Effector memory CD4-positive, alpha-beta T cell (primary cell): Measurements from ENCODE around the gene ALS2.

Source experiments
- DNase-seq, 3 donors: peaks; one replicate each; pipeline ENCODE4 v3.0.0-alpha.2; 2020
- H3K27ac ChIP-seq: 2 replicates; pipeline ENCODE4 v1.7.0; 2013; ENCODE audit warnings: mild to moderate bottlenecking, low read length, moderate library complexity; ENCODE audit not compliant: insufficient read depth, poor library complexity, severe bottlenecking
- H3K27me3 ChIP-seq: replicated peaks from 2 replicates; pipeline ENCODE4 v1.7.0; 2013; ENCODE audit warnings: mild to moderate bottlenecking, low read length; ENCODE audit not compliant: insufficient read depth, control insufficient read depth, poor library complexity, severe bottlenecking
- H3K36me3 ChIP-seq: 2 replicates; pipeline ENCODE4 v1.7.0; 2013; ENCODE audit warnings: mild to moderate bottlenecking, low read length, moderate library complexity; ENCODE audit not compliant: control insufficient read depth, insufficient read depth
- H3K4me1 ChIP-seq: 2 replicates; pipeline ENCODE4 v1.7.0; 2013; ENCODE audit warnings: low read length, mild to moderate bottlenecking; ENCODE audit not compliant: control insufficient read depth, insufficient read depth, poor library complexity, severe bottlenecking
- H3K4me3 ChIP-seq: 2 replicates; pipeline ENCODE4 v1.7.0; 2013; ENCODE audit warnings: low read length, low read depth, mild to moderate bottlenecking; ENCODE audit not compliant: insufficient read depth, poor library complexity, severe bottlenecking
- H3K9me3 ChIP-seq: 2 replicates; pipeline ENCODE4 v1.7.0; 2013; ENCODE audit warnings: mild to moderate bottlenecking, low read length, moderate library complexity; ENCODE audit not compliant: control insufficient read depth

The ALS2 gene

DNA sequence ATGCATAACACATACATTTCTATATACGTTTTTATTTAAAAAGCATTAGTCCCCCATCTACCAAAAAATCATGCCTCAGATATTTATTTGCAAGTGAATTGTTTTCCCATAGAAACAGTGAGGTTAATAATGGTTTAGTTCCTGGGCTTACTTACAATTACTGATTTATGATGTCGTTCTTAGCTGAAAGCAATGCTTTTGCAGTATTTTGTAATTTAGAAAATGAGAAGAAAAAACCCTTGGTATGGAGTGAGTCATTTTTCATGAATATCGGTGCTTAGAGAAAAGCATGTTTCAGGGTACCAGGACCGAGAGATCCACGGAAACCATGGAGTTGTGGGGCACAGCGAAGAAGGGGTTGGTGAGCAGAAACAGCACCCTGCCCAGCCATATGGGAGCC is 13.6 kb upstream of the ALS2 start:
- Histone ChIP-seq H3K36me3 (no peaks in the 10 kb centered on the region), H3K4me3 (no peak overlapping the region), H3K9me3 (no peaks in the 10 kb centered on the region), H3K27me3 (no peaks in the 10 kb centered on the region), H3K27ac (no peak overlapping the region), H3K4me1 (no peaks in the 10 kb centered on the region)
- no peak for DNase-seq

- Histone ChIP-seq H3K4me1 (no peaks in the 10 kb centered on the region), H3K27me3 (no peaks in the 10 kb centered on the region), H3K9me3 (no peaks in the 10 kb centered on the region), H3K27ac (no peak overlapping the region), H3K4me3 (no peak overlapping the region), H3K36me3 (no peaks in the 10 kb centered on the region)
- DNase-seq, result no peak
Measured at GRCh38 chr2:201793631-201794030, 12.9 kb upstream of the ALS2 start.

DNA sequence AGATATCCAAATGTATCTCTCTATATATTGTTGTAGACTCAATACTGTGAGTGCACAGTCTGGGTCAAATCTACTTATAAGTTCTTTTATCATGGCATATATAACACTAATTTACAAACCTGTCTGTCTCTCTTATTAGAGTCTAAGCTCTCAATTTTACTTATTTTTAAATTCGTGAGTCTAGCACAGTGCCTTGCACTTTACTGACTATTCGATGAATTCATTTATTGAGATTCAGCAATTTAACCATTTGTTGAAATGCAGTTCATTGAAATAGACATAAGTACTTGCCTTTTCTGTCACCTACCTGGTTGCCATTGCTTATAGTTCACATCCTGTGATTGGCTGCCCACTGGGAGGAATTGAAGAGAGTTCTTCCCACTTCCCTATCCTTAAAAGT is 10.3 kb upstream of the ALS2 start:
- Histone ChIP-seq H3K36me3 (no peaks in the 10 kb centered on the region), H3K4me3 (no peak overlapping the region), H3K4me1 (no peaks in the 10 kb centered on the region), H3K27me3 (no peaks in the 10 kb centered on the region), H3K9me3 (no peaks in the 10 kb centered on the region), H3K27ac (no peak overlapping the region)
- DNase-seq, result no peak

DNA sequence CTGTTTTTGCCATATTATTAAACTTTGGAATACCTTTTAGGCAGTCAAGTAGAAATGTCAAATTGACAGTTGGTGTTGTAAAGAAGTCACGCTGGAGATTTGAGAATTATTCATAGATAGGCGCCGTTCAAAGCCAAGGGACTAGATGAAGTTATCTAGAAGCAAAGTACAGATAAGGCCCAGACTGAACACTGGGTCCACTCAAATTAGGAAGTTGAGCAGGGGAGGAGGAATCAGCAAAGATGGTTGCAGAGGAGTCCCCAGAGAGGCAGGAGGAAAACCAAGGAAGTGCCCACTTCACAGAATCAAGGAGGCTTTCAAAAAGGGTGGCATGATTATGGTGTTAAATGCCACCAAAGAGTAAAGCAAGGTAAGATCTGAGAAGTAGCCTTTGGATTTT is 9.6 kb upstream of the ALS2 start:
- no peak for DNase-seq
- Histone ChIP-seq H3K36me3 (no peaks in the 10 kb centered on the region), H3K27ac (no peak overlapping the region), H3K9me3 (no peaks in the 10 kb centered on the region), H3K4me3 (no peak overlapping the region), H3K27me3 (no peaks in the 10 kb centered on the region), H3K4me1 (no peaks in the 10 kb centered on the region)

DNA sequence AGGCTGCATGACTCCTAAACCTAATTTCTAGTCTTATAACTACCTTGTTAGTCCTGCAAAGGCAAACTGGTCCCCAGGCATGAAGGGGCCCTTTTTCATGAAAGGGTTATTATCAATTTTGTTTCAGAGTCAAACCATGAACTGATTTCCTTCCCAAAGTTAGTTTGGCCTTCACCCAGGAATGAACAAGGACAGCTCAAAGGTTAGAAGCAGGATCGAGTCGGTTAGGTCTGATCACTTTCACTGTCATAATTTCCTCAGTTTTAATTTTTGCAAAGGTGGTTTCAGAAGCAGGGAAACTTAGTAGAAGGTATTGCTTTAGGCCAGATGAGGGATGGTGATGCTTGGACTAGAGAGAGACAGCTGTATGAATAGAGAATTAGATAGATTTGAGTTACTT is 8.7 kb upstream of the ALS2 start:
- Histone ChIP-seq H3K4me3 (no peak overlapping the region), H3K9me3 (no peaks in the 10 kb centered on the region), H3K27ac (no peak overlapping the region), H3K27me3 (no peaks in the 10 kb centered on the region), H3K36me3 (no peaks in the 10 kb centered on the region), H3K4me1 (no peaks in the 10 kb centered on the region)
- no peak for DNase-seq

- Histone ChIP-seq H3K27me3 (no peaks in the 10 kb centered on the region), H3K4me1 (no peaks in the 10 kb centered on the region), H3K27ac (no peak overlapping the region), H3K36me3 (no peaks in the 10 kb centered on the region), H3K4me3 (no peak overlapping the region), H3K9me3 (no peaks in the 10 kb centered on the region)
- no peak for DNase-seq
Measured at GRCh38 chr2:201788371-201788770, 7.6 kb upstream of the ALS2 start.

DNA sequence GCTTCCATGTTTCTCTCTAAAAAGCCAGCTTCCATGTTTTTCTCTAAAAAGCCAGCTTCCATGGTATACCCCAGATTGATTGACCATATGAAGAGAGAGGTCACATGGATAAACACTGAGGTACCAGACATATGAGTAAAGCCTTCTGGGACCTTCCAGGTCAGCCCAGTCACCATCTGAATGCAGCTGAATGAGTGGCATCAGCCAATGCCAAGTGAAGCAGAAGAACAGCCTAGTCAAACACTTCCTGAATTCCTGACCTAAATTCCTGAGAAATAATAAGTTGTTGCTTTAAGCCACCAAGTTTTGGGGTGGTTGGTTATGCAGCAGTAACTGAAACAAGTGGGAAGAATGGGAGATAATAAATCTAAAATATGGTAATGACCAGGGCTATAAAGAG is 5.7 kb upstream of the ALS2 start:
- no peak overlapping the region for H3K4me3 ChIP-seq
- no peaks in the 10 kb centered on the region for H3K9me3 ChIP-seq
- H3K4me1 ChIP-seq, result peaks cover 5% of the 10 kb centered on the region
- no peaks in the 10 kb centered on the region for H3K36me3 ChIP-seq
- no peak for DNase-seq
- no peak overlapping the region for H3K27ac ChIP-seq
- no peaks in the 10 kb centered on the region for H3K27me3 ChIP-seq

DNA sequence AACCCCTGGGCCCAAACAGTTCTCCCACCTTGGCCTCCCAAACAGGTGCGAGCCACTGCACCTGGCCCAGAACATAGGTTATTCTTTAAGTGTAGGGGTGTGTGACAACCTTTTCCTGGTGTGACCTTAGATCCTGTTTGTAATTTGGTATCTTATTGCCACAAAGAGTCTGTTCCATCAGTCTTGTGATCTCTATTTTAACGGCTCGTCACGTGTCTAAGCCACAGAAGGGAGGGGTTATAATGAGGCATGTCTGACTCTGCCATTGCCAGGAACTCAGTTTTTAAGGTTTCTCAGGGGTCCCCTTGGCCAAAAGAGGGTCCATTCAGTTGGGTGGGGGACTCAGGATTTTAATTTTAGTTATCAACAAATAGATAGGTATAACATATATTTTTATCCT is 4.4 kb upstream of the ALS2 start:
- no peaks in the 10 kb centered on the region for H3K9me3 ChIP-seq
- no peak overlapping the region for H3K27ac ChIP-seq
- H3K36me3 ChIP-seq, result no peaks in the 10 kb centered on the region
- no peaks in the 10 kb centered on the region for H3K27me3 ChIP-seq
- peaks cover 10% of the 10 kb centered on the region for H3K4me1 ChIP-seq
- DNase-seq, result no peak
- no peak overlapping the region for H3K4me3 ChIP-seq

GRCh38 chr2:201784563-201784962 is 3.8 kb upstream of the ALS2 start:
- no peaks in the 10 kb centered on the region for H3K36me3 ChIP-seq
- no peak overlapping the region for H3K27ac ChIP-seq
- no peak for DNase-seq
- no peaks in the 10 kb centered on the region for H3K27me3 ChIP-seq
- no peak overlapping the region for H3K4me3 ChIP-seq
- H3K9me3 ChIP-seq, result no peaks in the 10 kb centered on the region
- H3K4me1 ChIP-seq, result peaks cover 15% of the 10 kb centered on the region

DNA sequence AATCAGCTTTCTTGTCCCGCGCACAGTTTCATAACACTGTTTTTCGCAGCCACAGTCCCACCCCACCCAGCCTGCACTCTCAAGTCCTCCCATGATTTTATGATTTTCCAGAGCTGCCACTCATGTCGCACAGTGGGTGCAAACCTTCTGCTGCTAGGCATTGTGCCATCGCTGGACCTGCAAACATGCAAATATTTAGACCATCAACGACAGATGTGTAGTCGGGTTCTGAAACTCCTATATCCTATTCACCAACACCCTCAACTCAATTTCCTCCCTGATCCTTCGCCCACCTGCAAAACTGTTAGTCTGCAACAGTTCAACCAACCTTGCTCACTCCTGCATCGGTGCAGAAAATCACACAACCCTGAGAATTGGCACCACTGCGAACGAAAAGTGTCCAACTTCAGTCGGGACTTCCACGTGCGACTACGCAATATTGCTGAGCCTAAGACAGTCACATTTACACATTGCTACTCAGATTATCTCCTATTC is 871 bp upstream of the ALS2 start:
- Histone ChIP-seq H3K27ac (peak overlapping the region; percentile 78), H3K4me3 (peak overlapping the region; percentile 77), H3K4me1 (peaks cover 15% of the 10 kb centered on the region), H3K9me3 (no peaks in the 10 kb centered on the region), H3K36me3 (no peaks in the 10 kb centered on the region), H3K27me3 (no peaks in the 10 kb centered on the region)
- DNase-seq, result peak in 1 of 3 donors; percentile 0
